Testis (tissue), 3 donors: ENCODE measurements around the gene LYL1. TPM values are rescaled to one million over a fixed set of nuclear protein-coding genes. Genes with fewer than 3 reads are reported as not detected.

Experiments
- DNase-seq: peaks from one replicate; pipeline ENCODE4 v3.0.0-alpha.2; 2019
- H3K27ac ChIP-seq, 2 donors: fragments of 200-600 bp; sonication (generic); one replicate each; pipeline ENCODE4 v1.5.1; 2019
- H3K27me3 ChIP-seq: fragments of 200-600 bp; sonication (generic); one replicate; pipeline ENCODE4 v1.5.1; 2019
- H3K36me3 ChIP-seq: fragments of 200-600 bp; sonication (generic); one replicate; pipeline ENCODE4 v1.5.1; 2017; ENCODE audit warnings: low read depth; ENCODE audit errors: missing control alignments
- H3K4me1 ChIP-seq: fragments of 200-600 bp; sonication (generic); one replicate; pipeline ENCODE4 v1.5.1; 2019
- H3K4me3 ChIP-seq, 2 donors: fragments of 200-600 bp; sonication (generic); one replicate each; pipeline ENCODE4 v1.5.1; 2017 to 2019
- H3K9me3 ChIP-seq: fragments of 200-600 bp; sonication (generic); one replicate; pipeline ENCODE4 v1.5.1; 2017
- POLR2A ChIP-seq: fragments of 450-650 bp; IDR thresholded peaks from one replicate; pipeline ENCODE4 v1.6.1; 2017; ENCODE audit warnings: antibody characterized with exemption, mild to moderate bottlenecking, moderate library complexity
- WGBS, 2 donors: methylation state at CpG; one replicate each; pipeline ENCODE4 v1.1.5; 2018; 5-methylcytosine and 5-hydroxymethylcytosine counted together
- intact Hi-C: fragments of 100-400 bp; cut with DNase I; formaldehyde crosslinking; loops from one replicate; pipeline ENCODE4 v1.15.1; 2023; ENCODE audit warnings: low total_unique reads
- polyA plus RNA-seq: library from polyadenylated mRNA; stranded (reverse); fragments of 350-450 nt; fragmentation: Illumina TruSeq; extraction: RNeasy Lipid Tissue Mini Kit (QIAGEN cat#74804); gene quantifications from one replicate; pipeline ENCODE4 v1.2.3, GENCODE V29; 2014; ENCODE audit warnings: low read depth, low replicate concordance; ENCODE audit not compliant: insufficient read depth
- total RNA-seq, 2 donors: library from RNA; depleted of rRNA; stranded (reverse); fragments of >200 nt; gene quantifications; one replicate each; pipeline ENCODE4 v1.2.3, GENCODE V29; 2016
- TF ChIP-seq, protein P1 (sequence below), 3 experiments: fragments of 450-650 bp in 2 of 3; fragments of 200-600 bp in 1 of 3; sonication (generic) in 1 of 3; IDR thresholded peaks; one replicate each; pipeline ENCODE4 v1.5.1; 2016 to 2019; ENCODE audit warnings: antibody characterized with exemption in 3 of 3, mild to moderate bottlenecking in 2 of 3, moderate library complexity in 1 of 3

LYL1 gene
- total and polyA plus RNA-seq, 3 donors from 2014 or later, result 15.9 to 35.8 (median 21.9) TPM

DNA sequence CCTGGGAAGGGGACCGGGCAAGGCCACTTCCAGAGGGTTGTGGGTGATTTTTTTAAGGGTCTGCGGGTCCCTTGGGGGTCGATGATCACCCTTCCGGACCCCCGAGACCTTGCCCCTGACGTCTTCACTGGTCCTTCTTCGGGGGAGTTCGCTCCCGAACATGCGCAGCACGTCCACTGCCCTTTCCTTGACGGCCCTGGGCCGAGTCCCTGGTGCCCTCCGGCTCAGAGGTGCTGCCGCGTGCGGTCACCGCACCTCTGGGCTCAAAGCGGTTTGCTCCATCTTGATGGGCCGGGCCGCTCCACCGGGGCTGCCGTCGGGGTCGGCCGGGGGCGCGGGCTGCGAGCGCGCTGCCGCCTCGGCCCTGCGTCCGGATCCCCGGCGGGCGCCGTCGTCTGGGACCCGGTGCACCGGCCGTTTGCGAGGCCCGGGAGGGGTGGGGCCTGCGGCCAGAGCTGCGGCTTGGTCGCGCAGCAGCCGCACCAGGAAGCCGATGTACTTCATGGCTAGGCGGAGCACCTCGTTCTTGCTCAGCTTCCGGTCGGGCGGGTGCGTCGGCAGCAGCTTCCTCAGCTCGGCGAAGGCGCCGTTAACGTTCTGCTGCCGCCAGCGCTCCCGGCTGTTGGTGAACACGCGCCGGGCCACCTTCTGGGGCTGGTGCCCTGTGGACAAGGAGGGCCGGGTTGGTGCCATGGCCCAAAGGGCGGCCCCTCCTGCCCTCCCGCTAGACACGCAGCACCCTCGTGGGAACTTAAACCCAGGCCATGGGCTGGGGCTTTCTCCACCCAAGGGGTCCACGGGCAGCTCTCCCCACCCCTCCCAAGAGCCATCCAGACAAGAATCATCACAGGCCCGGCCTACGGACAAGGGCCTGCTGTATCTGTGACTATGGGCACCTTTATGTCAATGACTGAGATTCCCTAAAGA lies 3.3 kb downstream of the LYL1 start:
- Histone ChIP-seq H3K9me3 (no peaks in the 10 kb centered on the region), H3K27me3 (no peaks in the 10 kb centered on the region), H3K27ac (peak overlapping the region; percentile 75 to 86), H3K4me1 (peaks cover 22% of the 10 kb centered on the region), H3K4me3 (peak overlapping the region; percentile 41 to 58), H3K36me3 (no peaks in the 10 kb centered on the region)
- 32 to 52% methylated on average over 5 to 69 of the region's 77 CpGs for WGBS, 2 donors
- intact Hi-C loops, result no loop called here
- DNase-seq, result peak; percentile 67
- TF ChIP-seq, protein P1, sequence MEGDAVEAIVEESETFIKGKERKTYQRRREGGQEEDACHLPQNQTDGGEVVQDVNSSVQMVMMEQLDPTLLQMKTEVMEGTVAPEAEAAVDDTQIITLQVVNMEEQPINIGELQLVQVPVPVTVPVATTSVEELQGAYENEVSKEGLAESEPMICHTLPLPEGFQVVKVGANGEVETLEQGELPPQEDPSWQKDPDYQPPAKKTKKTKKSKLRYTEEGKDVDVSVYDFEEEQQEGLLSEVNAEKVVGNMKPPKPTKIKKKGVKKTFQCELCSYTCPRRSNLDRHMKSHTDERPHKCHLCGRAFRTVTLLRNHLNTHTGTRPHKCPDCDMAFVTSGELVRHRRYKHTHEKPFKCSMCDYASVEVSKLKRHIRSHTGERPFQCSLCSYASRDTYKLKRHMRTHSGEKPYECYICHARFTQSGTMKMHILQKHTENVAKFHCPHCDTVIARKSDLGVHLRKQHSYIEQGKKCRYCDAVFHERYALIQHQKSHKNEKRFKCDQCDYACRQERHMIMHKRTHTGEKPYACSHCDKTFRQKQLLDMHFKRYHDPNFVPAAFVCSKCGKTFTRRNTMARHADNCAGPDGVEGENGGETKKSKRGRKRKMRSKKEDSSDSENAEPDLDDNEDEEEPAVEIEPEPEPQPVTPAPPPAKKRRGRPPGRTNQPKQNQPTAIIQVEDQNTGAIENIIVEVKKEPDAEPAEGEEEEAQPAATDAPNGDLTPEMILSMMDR (IDR thresholded peaks at IDR 0.05), result no peak
- TF ChIP-seq POLR2A, result no peak

DNA sequence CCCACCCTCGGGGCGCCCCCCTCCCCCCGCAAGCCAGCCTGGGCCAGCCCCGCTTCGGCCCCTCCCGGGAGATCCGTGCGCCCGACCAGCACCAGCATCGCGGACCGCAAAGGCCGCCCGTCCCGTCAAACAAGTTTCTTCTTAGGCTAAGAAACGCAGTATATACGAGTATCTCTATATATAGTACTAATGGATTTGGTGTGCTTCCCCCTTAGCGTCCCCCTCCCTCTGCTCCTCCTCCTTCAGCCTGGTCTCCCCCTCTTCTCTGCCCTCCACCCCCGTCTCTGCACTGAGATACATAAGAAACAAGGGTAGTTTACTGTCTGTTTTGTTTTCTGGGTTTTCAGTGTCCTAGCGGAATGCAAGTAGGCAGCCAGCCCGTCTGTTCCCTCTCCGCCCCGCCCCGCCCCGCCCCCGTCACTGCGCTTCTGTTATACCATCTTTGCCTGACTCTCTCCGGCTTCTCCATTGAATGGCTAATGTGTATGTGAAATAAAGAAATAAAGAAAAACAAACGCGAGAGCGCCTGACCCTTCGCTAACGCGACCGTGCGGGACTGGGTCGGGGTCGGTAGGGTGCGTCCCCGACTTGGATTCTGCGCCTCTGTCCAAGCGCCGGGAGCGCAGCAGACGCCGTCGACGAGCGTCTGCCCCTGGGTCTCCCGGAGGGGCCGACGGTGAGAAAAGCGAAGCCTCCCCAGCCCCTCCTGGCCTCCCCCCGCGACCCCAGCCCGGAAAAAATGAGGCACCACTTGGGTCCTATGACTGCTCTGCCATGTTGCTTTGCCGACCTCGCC lies 4.2 kb downstream of the LYL1 start:
- no peaks in the 10 kb centered on the region for H3K36me3 ChIP-seq
- peak overlapping the region; percentile 75 to 86 for H3K27ac ChIP-seq
- H3K27me3 ChIP-seq, result no peaks in the 10 kb centered on the region
- H3K4me3 ChIP-seq, result peak overlapping the region; percentile 41 to 58
- TF ChIP-seq, protein P1 (IDR thresholded peaks at IDR 0.05), result no peak
- no peak for TF ChIP-seq POLR2A
- WGBS, 2 donors, result 28 to 39% methylated on average over 36 to 53 of the region's 58 CpGs
- peaks cover 28% of the 10 kb centered on the region for H3K4me1 ChIP-seq
- no peak for DNase-seq
- H3K9me3 ChIP-seq, result no peaks in the 10 kb centered on the region
- intact Hi-C loops, result no loop called here

DNA sequence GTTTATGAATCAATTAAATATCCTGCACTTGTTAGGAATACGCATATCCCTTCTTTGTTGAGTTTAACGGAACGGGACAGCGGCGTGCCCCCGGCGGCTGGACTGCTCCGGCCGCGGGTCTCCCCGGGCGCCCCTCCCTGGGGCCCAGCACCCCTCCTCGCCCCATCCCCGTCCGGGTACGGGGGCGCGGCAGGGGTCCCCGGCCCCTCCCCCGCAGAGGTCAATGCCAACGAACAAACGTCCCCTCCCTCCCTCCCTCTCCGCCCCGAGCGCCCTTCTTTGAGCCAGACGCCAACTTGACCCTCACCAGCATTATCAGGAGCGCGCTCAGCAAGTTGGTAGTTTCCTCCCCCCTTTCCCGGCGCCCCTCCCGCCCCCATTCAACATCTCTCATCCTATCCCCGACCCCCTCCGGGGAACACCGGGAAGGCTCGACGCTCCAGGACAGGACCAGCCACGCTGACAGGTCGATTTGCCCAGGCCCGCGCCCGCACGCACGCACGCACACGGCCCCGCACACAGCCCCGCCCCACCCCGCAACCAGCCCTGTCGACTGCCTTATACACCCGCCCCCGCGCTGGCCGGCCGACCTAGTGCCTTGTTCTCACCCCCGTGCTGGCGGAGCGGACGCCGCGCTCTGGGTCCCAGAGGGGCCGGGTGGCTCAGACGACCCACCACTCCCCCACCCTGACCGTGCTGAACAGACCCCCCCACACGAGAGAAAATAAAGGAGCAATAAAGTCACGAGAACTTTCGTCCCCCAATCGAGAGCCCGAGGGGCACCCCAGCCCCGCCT lies 5.0 kb downstream of the LYL1 start:
- peak overlapping the region; percentile 75 to 86 for H3K27ac ChIP-seq
- DNase-seq, result peak; percentile 64
- intact Hi-C loops, result no loop called here
- no peaks in the 10 kb centered on the region for H3K9me3 ChIP-seq
- H3K4me3 ChIP-seq, result peak overlapping the region; percentile 41 to 58
- WGBS, 2 donors, result 18 to 21% methylated on average over 39 to 53 of the region's 69 CpGs
- H3K27me3 ChIP-seq, result no peaks in the 10 kb centered on the region
- H3K36me3 ChIP-seq, result no peaks in the 10 kb centered on the region
- peaks cover 25% of the 10 kb centered on the region for H3K4me1 ChIP-seq
- TF ChIP-seq, protein P1 (IDR thresholded peaks at IDR 0.05), result no peak
- TF ChIP-seq POLR2A, result no peak

DNA sequence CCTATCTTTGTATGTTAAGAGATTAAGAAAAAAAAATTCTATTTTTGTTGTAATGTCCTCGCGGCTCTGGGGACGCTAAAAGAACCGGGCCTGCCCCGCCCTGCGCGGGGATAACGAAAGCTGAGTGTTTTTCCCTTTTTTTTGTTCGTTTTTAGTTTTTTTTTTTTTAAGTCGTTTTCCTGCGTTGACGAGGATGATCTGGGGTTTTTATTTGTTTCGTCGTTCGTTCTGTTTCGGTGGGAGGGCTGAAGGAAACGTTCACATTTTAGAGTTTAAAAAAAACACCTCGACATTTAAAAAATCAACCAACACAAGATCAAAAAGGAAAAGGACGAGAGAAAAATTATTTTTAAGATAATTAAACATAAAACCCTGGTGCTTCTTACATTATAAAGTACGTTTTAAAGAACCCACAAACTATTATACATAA lies 5.6 kb downstream of the LYL1 start:
- no peak for TF ChIP-seq POLR2A
- TF ChIP-seq, protein P1 (IDR thresholded peaks at IDR 0.05), result no peak
- H3K4me1 ChIP-seq, result peaks cover 25% of the 10 kb centered on the region
- DNase-seq, result no peak
- no peaks in the 10 kb centered on the region for H3K27me3 ChIP-seq
- H3K36me3 ChIP-seq, result no peaks in the 10 kb centered on the region
- H3K9me3 ChIP-seq, result no peaks in the 10 kb centered on the region
- H3K27ac ChIP-seq, result peak overlapping the region; percentile 75 to 86
- H3K4me3 ChIP-seq, result peak overlapping the region in 1 of 2 donors; percentile 58
- intact Hi-C loops, result no loop called here
- WGBS, 2 donors, result 36 to 60% methylated on average over 20 of the region's 20 CpGs
